GM20000 (cell line): Measurements from ENCODE around the gene ATP5MC3.

Experiments used
- DNase-seq: peaks from one replicate; pipeline ENCODE4 v3.0.0; 2012; ENCODE audit warnings: low spot score
- CTCF ChIP-seq: IDR thresholded peaks from 2 replicates; pipeline ENCODE4 v1.5.1; 2012; ENCODE audit warnings: mild to moderate bottlenecking, control low read depth; ENCODE audit errors: extremely low read depth, missing control alignments

Gene ATP5MC3

GRCh38 chr2:175205523-175205922 lies 24.0 kb upstream of the ATP5MC3 start:
- no peak for TF ChIP-seq CTCF
- no peak for DNase-seq

GRCh38 chr2:175203621-175204496 lies 22.3 kb upstream of the ATP5MC3 start:
- DNase-seq = peak; percentile 18
- TF ChIP-seq CTCF = peak; percentile 29

- no peak for DNase-seq
- TF ChIP-seq CTCF = no peak
These were observed 13.5 kb upstream of the ATP5MC3 start for GRCh38 chr2:175195012-175195411.

GRCh38 chr2:175188761-175189160 lies 7.3 kb upstream of the ATP5MC3 start:
- no peak for TF ChIP-seq CTCF
- DNase-seq = no peak

DNA sequence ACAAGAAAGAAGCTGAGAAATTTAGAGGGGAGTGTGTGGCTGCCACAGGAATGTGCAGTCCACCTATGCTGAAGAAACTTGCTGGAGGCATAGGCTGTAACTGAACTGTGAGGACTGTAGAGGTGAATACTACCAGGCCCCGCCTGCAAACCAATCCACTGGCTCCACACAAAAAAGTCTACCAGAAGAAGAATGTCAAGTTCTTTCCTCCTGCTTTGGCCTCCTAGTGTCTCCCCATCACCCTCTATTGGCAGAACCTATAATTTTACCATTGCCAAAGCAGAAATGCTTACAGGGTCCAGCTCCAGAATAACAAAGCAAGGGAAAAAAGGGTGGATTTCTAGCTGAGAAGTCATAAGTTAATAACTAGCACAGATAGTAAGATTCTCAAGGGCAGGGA lies 5.9 kb upstream of the ATP5MC3 start:
- peak; percentile 26 for DNase-seq

GRCh38 chr2:175183674-175184073 lies 2.2 kb upstream of the ATP5MC3 start:
- DNase-seq = no peak
- no peak for TF ChIP-seq CTCF

More for the DNA sequence above, 5.9 kb upstream of the ATP5MC3 start:
- peak; percentile 9 for TF ChIP-seq CTCF

DNA sequence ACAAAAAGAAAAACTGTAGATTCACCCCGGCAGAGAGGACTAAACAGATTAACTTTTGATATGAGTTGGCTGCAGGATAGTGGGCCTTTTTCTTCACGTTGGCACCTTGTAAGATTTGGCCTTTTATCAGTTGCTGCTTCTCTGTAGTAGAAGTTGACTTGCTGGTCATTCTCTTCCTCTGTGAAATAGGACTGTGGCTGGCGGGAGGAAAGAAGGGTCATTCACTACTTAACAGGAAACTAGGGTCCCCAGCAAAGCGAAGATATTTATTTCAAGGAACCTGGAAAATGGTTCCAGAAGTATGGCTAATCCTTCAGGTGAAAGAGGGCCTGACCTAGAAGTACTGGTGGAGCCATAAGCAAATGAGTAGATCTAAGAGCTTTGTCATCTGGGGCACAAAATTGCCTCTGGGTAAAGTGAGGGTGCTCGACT lies 383 bp upstream of the ATP5MC3 start:
- DNase-seq = no peak
- no peak for TF ChIP-seq CTCF
